Stimulated activated CD4-positive, alpha-beta T cell treated with anti-CD3 and anti-CD28 coated beads, TNF-alpha, amount 100 ng/mL, for 4 hours (primary cell): ENCODE results near the gene PROSER1.
"Not testable (repeated sequence)": the region's sequence is repeated elsewhere in the genome, so short reads cannot be mapped to it uniquely, and the experiment has no call there.

ENCODE experiments used
- DNase-seq, 3 experiments: peaks; one replicate each; pipeline ENCODE4 v3.0.0-alpha.2; 2020; ENCODE audit warnings: low read depth in 3 of 3

Gene PROSER1

DNA sequence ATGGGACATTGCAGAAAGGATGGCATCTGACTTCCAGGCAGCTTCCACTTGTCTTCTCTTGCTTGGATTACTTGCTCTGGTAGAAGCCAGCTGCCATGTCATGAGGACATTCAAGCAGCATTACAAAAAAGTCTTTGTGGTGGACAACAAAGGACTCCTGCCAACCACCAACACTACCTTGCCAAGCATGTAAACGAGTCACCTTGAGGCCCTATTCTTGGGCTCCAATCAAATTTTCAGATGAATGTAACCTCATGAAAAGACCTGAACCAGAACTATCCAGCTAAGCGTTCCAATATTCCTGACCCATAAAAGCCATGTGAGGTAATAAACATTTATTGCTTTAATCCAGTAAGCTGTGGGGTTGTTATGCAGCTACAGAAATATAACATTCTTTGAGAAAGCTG is 12.5 kb downstream of the PROSER1 start:
- no peak for DNase-seq

DNA sequence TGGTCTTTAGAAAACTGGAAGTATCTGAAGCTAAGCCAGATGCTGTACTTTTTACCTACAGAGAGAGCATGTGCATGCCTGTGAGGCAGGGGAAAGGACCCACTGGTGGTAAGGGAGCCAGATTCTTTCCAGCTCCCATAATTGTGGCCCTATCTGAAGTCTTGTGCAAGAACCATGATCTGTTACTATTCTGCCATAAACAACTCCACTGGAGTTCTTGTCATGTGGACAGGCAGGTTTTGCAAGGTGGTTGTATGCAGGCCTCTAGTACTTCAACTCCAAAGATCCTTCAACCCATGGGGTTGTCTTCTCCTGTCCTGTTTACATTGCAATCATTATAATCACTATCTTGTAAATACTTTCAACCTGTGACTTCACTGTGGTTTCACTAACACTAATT is 14.1 kb downstream of the PROSER1 start:
- DNase-seq: no peak

DNA sequence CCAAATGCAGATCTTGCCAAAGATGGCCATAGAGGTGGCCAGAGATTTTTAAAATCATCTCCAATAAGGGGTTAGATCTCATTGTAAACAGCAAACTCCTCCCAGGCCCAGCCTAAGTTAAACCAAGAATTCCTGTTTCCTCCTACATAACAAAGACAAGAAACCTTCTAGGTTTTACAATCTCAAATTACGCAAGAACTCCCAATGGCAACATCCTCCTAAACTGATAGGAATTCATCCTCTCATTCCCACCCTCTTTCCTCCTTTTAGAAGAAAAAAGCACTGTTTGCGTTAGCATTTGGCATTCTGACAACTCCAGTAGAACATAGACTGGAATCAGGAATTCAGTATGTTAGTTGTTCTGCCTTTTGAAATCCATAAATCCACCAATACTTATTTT is 14.6 kb downstream of the PROSER1 start:
- no peak for DNase-seq

DNA sequence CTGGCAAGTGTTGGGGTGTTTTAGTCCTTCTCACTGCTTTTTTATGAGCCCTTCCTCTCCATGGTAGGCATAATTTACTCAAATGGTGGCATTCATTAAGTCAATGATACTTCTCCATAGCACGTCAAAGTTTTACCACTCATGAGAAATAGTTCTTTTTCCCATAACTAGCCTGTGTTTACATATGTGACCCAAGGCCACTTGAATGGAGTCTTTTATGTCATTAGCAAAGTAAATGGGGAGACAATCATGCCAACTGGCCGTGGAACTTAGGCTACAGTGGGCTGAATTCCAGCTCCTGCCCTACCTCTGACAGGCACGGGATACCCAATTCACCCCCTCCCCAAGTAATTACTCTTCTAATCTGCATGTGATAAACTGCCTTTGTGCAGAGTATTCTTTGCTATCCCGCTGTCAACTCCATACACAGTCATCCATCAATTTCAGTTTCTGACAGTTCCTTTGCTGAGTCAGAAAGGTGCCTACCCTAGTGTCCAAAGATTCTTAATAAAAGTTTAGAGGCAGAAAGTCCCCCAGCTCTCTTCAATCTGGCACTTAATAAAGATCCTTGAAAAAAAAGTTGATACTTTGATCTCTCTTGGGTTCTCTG is 16.9 kb downstream of the PROSER1 start:
- DNase-seq: no peak

DNA sequence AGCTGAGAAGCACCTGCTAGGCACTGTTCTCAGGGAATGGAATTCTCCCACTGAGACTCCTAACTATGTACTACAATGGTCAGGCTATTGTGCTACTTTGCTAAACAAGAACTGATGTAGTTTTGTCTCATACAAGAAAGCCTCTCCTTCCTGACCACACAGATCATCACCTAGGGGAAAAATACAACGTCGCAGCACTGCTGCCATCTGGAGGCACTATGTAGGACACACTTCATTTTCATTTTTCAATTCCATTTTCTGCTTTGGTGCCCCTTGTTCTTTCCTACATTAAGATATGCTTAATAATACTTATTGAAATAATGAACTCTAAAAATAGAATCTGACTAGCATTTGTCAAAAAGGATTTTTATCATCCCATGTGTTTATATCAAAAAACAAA is 21.1 kb downstream of the PROSER1 start:
- DNase-seq: no peak

DNA sequence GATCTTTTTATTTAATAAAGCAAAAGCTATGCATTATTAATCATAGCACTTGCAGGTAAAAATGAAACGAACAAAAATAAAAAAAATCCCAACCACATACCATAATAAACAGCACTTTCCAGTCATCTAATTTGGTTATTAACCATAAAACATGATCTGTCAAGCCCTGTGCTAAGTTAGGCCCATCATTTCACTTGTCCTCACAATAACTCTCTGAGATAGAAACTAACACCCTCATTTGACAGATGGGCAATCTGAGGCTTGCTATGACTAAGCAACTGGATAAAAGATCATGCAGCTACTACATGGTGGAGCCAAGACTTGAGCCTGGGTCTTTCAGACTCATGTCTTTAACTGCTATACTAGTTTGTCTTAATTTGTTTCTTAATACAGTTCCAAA is 21.8 kb downstream of the PROSER1 start:
- no peak for DNase-seq

DNA sequence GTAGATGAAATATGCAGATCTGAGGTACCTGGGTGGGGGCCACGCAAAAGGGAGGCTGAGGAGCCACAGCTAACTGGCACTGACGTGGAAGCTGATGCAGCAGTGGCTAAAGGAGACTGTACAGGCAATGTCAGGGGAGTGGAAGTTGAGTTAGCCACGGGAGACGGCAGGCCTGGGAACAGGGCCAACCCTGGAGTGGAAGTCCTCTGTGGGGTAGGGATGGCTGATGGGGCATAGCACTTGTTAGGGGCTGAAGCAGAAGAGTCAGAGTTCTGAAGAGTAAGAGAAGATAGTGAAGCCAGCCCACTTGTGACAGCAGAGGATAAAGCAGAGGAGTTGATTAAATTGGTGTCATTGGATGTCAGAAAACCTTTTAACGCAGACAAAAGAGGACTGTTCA is 24.4 kb downstream of the PROSER1 start:
- DNase-seq: no peak

DNA sequence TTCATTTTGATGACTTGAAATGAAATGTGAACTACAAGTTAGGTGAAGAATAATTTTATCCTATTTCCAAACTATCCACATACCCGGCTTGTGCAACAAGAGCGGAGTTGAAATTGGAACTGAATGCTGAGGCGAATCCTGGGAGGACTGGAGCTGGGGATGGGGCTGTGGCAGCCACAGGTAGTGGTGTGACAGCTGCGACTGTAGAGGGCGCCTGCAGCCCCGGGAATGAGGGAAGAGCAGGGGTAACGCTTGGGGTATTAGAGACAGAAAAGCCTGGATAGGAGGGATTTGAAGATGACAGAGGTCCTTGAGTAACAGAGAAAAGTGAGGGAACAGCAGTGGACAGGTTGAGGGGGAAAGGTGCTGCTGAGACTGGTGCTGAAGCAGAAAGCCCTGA is 25.3 kb downstream of the PROSER1 start:
- no peak for DNase-seq

DNA sequence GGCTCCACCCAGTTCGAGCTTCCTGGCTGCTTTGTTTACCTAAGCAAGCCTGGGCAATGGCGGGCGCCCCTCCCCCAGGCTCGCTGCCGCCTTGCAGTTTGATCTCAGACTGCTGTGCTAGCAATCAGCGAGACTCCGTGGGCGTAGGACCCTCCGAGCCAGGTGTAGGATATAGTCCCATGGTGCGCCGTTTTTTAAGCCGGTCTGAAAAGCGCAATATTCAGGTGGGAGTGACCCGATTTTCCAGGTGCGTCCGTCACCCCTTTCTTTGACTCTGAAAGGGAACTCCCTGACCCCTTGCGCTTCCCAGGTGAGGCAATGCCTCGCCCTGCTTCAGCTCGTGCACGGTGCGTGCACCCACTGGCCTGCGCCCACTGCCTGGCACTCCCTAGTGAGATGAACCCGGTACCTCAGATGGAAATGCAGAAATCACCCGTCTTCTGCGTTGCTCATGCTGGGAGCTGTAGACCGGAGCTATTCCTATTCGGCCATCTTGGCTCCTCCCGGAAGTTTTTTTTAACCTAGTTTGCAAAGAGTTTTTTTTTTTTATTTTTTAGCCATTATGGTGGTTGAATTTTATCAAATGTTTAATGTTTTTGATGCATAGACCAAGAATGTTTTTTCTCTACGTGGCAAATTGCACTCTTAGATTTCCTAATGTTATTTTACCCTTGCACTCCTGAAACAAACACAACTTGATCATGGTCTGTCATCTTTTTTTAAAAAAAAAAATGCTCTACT is 31.3 kb downstream of the PROSER1 start:
- DNase-seq: not testable (repeated sequence)

DNA sequence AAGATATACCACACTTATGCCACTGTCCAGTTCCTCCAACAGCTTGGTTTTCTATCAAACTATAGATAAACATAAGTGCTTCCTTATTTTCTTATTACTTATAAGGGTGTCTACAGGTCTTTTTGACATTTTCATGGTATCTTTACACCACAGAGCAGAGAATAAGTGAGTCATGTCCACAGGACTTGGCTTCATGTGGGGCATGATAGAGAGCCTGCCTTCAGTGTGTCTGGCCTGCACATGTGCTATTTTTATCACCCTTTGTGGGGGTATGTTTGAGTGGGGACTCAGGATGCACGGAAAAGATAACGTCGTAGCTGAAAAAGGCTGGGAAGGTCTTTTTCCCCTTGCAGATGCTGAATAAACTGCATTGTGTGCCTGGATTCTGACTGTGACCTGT is 39.1 kb downstream of the PROSER1 start:
- no peak for DNase-seq

DNA sequence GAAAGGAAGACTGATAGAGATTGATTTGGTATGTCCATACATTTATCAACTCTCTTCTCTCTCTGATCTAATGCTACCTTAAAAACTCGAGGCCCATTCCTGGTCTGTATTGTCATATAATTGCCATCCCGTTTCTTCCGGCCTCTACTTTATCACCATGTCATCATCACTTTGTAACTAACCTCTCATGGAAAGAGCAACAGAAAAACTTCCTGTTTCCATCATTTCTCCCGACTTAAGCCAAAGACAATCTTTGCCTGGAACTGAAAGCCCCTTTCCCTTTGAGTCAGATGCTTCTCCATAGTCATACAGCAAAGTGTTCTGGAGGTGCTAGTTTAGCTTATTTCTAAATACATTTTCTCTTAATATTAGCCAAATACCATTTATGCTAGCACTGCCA is 44.5 kb downstream of the PROSER1 start:
- no peak for DNase-seq

DNA sequence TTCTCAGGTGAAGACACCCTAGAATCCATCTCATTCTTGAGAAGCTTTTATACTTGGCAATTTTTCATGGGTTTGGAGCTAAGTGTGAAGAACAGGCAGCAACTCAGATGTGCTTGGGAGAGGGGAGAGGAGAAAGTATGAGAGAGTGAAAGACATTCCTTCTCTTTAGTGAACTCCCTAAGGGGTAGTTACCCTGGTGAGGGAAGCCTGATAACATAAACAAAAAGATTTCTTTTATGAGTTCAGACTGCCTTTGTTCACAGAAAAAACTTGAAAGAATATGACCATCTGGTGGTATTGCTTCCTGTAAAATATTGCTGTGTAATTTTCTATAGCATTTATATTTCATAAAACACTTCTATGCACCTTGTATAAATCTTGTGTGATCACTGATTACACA is 47.2 kb downstream of the PROSER1 start, which contains the start of gene STOML3:
TSS of gene STOML3 (minus strand) at position 139 of the 400 bp plus-strand sequence. CDS start at position 29, 110 bp downstream.
- no peak for DNase-seq

DNA sequence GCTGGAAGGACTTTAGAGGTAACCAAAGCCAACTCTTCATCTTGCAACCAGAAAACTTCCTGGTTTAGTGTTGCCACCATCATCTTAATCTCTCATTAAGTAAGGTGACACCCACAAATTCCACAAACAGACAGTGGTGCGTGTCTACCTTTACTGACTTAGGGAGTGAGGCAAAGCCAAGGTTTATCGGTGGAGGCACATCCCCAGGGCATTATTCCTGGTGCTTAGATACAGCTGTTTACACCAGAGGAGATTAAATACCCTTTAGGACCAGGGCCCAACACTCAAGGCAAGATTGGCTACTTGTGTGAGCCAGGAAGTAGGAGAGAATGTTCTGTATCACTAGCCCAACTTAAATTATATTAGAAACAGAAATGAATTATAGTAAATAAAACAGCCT is 56.8 kb downstream of the PROSER1 start:
- no peak for DNase-seq

DNA sequence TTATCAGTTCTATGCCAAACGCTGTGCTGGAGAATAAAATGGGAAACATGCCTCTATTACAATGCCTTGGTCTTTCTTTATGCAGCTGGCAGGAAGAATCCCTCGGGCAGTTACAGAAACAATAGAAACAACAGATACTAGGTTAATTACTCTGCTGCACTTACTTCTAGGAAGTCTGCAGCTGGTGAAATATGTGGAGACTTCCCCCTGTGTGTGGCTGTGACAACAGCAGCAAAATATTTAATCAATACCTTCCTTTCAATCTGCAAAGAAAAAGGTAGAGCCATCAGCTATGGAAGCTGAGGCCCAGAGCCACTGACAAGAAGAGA is 57.2 kb downstream of the PROSER1 start:
- DNase-seq: no peak

DNA sequence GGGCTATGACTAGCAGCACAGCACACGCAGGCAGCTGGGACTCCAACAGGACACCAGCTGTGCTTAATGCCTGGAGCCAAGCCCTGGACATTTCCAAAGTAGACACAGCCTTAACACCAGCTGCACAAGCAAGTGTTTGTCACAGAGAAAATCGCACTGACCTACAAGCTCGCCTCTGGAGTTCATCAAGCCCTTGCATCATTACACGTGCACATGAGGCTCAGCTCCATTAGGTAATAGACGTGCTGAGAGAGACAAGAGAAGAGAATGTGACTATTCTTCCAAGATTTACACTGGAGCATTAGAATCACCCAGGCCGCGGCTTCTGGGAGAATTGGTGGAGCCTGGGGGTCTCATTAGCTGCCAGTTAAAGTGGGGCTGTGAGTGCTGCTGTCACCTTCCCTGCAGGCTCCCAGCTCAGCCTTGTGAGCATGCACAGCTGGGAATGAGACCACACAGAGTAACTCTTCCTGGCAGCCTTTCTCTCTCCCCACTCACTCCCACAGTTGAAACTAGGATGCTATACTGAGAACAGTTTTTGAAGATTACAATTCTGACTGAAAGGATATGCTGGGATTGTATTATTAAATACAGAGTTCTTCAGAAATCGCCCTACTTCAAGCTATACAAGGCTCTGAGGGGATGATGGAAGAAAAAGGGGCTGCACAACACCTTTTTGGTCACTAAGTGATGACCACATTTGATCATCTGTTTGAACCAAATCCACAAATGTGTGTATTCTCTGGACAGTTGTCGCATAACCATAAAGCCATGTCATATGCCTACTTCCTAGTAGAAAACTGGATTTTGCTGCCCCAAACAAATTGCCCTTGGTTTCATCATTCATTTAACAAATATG is 57.8 kb downstream of the PROSER1 start:
- DNase-seq: no peak

DNA sequence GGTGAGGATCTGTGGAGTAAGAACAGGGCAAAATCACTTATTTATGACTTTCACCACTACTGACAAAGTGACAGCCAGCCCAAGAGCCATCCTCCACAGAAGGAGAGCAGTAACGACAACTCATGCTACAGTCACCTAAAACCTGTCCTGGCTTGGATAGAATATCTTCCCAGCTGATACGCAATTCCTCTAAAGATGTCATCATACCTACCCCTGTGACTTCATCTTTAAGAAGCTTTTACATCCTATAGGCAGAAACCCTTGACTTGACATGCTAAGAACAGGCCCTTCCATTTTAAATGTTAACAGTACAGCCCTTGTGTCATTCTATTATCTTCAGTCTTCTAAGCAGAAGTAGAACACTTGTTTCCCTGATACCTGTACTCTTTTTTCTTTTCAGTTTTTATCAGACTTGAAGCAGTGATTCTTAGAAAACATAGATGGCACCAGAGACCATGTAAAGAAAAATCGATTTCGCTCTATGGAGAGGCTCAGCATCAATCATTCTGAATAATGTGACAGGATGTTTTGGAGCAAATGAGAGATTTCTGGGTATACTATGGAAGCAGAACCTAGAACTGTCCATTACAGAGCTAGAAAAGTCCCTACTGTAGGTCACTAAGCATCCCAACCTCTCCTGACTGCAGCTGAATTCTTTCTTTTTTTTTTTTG is 67.4 kb downstream of the PROSER1 start:
- no peak for DNase-seq

DNA sequence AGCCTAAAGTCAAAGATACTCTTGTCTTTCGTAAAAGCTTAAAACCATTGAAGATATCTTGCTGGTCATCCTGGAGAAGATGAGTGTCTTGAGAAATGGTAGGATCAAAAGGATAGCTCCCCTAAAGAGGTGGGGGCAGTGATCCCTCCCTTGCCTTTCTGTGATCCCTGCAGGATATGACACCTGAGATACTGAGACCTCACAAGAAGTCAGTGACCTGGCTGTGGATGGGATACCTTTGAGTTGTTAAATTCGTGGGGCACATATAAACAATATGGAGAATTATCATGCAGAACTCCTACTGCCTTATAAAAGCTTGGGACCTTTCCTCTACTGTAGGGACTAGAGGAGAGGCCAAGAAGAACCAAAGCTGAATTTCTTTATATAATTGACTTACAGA is 68.7 kb downstream of the PROSER1 start:
- DNase-seq: no peak

DNA sequence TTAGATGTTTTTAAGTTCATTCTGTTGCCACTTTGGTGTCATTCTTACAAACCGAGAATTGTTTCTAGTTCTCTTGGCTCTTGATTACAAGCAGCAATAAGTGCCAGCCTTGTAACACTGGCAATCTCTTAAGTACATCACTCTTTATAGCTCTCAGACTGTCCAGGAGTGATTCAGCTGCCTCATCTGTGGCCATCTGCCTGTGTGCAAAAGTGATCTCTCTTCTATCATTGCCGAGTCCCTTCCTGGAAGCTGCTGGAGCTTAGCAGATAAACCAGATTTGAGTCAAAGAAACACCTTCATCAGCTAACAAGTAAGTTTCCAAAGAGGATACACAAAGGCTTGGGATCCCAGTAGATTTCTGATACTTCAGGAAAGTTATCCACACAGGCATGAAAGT is 70.4 kb downstream of the PROSER1 start:
- no peak for DNase-seq

DNA sequence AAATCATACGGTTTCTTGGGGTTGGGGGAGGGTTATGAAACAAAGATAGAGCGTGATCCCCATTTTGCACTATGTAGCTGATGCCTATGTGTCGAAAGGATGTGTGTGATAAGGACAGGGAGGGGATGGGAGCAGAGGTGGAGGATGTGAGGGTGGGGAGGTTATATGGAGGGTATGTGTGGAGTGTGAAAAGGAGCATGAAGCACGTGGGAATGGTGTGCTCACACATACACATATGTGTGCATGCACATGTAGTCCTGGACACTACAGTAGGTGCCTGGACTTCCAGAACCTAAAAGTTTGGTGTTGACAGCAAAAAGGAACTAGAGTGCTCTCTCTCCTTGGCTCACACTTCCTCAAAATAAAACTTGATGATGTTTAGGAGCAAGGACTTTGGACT is 72.6 kb downstream of the PROSER1 start:
- no peak for DNase-seq

DNA sequence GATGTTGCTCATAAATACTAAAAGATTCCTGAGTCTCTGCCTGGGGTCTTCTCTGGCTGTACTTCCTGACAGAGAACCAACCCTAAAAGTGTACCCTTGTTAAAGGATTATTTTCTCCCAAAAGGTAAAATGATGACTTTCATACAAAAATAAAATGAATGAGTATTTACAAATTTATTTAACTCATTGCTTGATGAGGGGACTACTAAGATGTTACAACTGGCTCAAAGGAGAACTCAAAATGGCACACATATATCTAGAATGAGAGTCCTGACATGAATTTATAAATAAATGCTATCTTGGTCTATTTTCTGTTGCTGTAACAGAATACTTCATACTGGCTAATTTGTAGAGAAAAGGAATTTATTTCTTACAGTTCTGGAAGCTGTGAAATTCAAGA is 77.7 kb downstream of the PROSER1 start:
- DNase-seq: no peak
